HEK293 (cell line): ENCODE measurements around the gene RNF31.

Experiments
- ATF2 ChIP-seq: fragments of 450-650 bp; formaldehyde crosslinking; IDR thresholded peaks from 2 replicates; pipeline ENCODE4 v1.5.1; 2016; ENCODE audit warnings: missing biosample characterization, missing genetic modification characterization, low read depth
- EGR2 ChIP-seq: fragments of 450-650 bp; formaldehyde crosslinking; IDR thresholded peaks from 2 replicates; pipeline ENCODE4 v1.5.1; 2016; ENCODE audit warnings: low read depth, missing biosample characterization, missing genetic modification characterization
- GLI4 ChIP-seq: fragments of 450-650 bp; formaldehyde crosslinking; IDR thresholded peaks from 2 replicates; pipeline ENCODE4 v1.5.1; 2016; ENCODE audit warnings: missing biosample characterization, missing genetic modification characterization
- KLF1 ChIP-seq: fragments of 450-650 bp; formaldehyde crosslinking; IDR thresholded peaks from 2 replicates; pipeline ENCODE4 v1.5.1; 2016; ENCODE audit warnings: missing biosample characterization, missing genetic modification characterization
- MEIS1 ChIP-seq: sonication (generic); formaldehyde crosslinking; IDR thresholded peaks from 2 replicates; pipeline ENCODE4 v1.8.1; 2022; ENCODE audit warnings: missing genetic modification reagents, mild to moderate bottlenecking, borderline replicate concordance
- RBAK ChIP-seq: fragments of 450-650 bp; formaldehyde crosslinking; IDR thresholded peaks from 2 replicates; pipeline ENCODE4 v1.5.1; 2016; ENCODE audit warnings: missing biosample characterization, missing genetic modification characterization
- SCRT2 ChIP-seq: fragments of 450-650 bp; formaldehyde crosslinking; IDR thresholded peaks from 2 replicates; pipeline ENCODE4 v1.5.1; 2016; ENCODE audit warnings: missing biosample characterization, missing genetic modification characterization
- SP3 ChIP-seq: fragments of 450-650 bp; formaldehyde crosslinking; IDR thresholded peaks from 2 replicates; pipeline ENCODE4 v1.5.1; 2016; ENCODE audit warnings: missing biosample characterization, missing genetic modification characterization
- ZBTB17 ChIP-seq: fragments of 450-650 bp; formaldehyde crosslinking; IDR thresholded peaks from 2 replicates; pipeline ENCODE4 v1.5.1; 2016; ENCODE audit warnings: missing biosample characterization, missing genetic modification characterization
- ZBTB20 ChIP-seq: fragments of 450-650 bp; formaldehyde crosslinking; IDR thresholded peaks from 2 replicates; pipeline ENCODE4 v1.5.1; 2016; ENCODE audit warnings: missing biosample characterization, missing genetic modification characterization
- ZBTB7A ChIP-seq: fragments of 450-650 bp; formaldehyde crosslinking; IDR thresholded peaks from 2 replicates; pipeline ENCODE4 v1.5.1; 2016; ENCODE audit warnings: low read depth, missing biosample characterization, missing genetic modification characterization
- ZFP37 ChIP-seq: fragments of 450-650 bp; formaldehyde crosslinking; IDR thresholded peaks from 2 replicates; pipeline ENCODE4 v1.5.1; 2016; ENCODE audit warnings: missing biosample characterization, missing genetic modification characterization
- ZNF121 ChIP-seq: fragments of 450-650 bp; formaldehyde crosslinking; IDR thresholded peaks from 2 replicates; pipeline ENCODE4 v1.5.1; 2016; ENCODE audit warnings: missing biosample characterization, missing genetic modification characterization
- ZNF155 ChIP-seq: fragments of 450-650 bp; formaldehyde crosslinking; IDR thresholded peaks from 2 replicates; pipeline ENCODE4 v1.5.1; 2016; ENCODE audit warnings: missing biosample characterization, missing genetic modification characterization
- ZNF18 ChIP-seq: fragments of 450-650 bp; formaldehyde crosslinking; IDR thresholded peaks from 2 replicates; pipeline ENCODE4 v1.5.1; 2016; ENCODE audit warnings: missing biosample characterization, missing genetic modification characterization
- ZNF248 ChIP-seq: fragments of 450-650 bp; formaldehyde crosslinking; IDR thresholded peaks from 2 replicates; pipeline ENCODE4 v1.5.1; 2017; ENCODE audit warnings: missing biosample characterization, missing genetic modification characterization
- ZNF280D ChIP-seq: fragments of 450-650 bp; formaldehyde crosslinking; IDR thresholded peaks from 2 replicates; pipeline ENCODE4 v1.5.1; 2016; ENCODE audit warnings: missing biosample characterization, missing genetic modification characterization
- ZNF350 ChIP-seq: fragments of 450-650 bp; formaldehyde crosslinking; IDR thresholded peaks from 2 replicates; pipeline ENCODE4 v1.5.0; 2017; ENCODE audit warnings: missing biosample characterization, mild to moderate bottlenecking, missing genetic modification characterization
- ZNF366 ChIP-seq: fragments of 450-650 bp; formaldehyde crosslinking; conservative IDR thresholded peaks from 2 replicates; pipeline ENCODE4 v1.5.1; 2016; ENCODE audit warnings: missing biosample characterization, missing genetic modification characterization
- ZNF518A ChIP-seq: fragments of 450-650 bp; formaldehyde crosslinking; conservative IDR thresholded peaks from 2 replicates; pipeline ENCODE4 v1.5.1; 2016; ENCODE audit warnings: low read depth, missing biosample characterization, missing genetic modification characterization
- ZNF596 ChIP-seq: fragments of 450-650 bp; IDR thresholded peaks from 2 replicates; pipeline ENCODE4 v1.5.0; 2018; ENCODE audit warnings: missing biosample characterization, mild to moderate bottlenecking, missing genetic modification characterization, moderate library complexity
- ZNF621 ChIP-seq: fragments of 450-650 bp; formaldehyde crosslinking; IDR thresholded peaks from 2 replicates; pipeline ENCODE4 v1.5.1; 2017; ENCODE audit warnings: missing biosample characterization, missing genetic modification characterization
- ZNF624 ChIP-seq: fragments of 450-650 bp; formaldehyde crosslinking; IDR thresholded peaks from 2 replicates; pipeline ENCODE4 v1.5.1; 2017; ENCODE audit warnings: missing biosample characterization, missing genetic modification characterization
- ZNF660 ChIP-seq: fragments of 450-650 bp; IDR thresholded peaks from 2 replicates; pipeline ENCODE4 v1.5.1; 2018; ENCODE audit warnings: missing biosample characterization, mild to moderate bottlenecking, missing genetic modification characterization
- ZNF777 ChIP-seq: fragments of 450-650 bp; formaldehyde crosslinking; IDR thresholded peaks from 2 replicates; pipeline ENCODE4 v1.5.1; 2017; ENCODE audit warnings: missing biosample characterization, missing genetic modification characterization, borderline replicate concordance
- ZSCAN4 ChIP-seq: fragments of 450-650 bp; formaldehyde crosslinking; IDR thresholded peaks from 2 replicates; pipeline ENCODE4 v1.5.1; 2017; ENCODE audit warnings: missing biosample characterization, missing genetic modification characterization
- TF ChIP-seq, protein P1 (sequence below): fragments of 450-650 bp; formaldehyde crosslinking; optimal IDR thresholded peaks from 2 replicates; pipeline ENCODE3; 2016; ENCODE audit warnings: missing biosample characterization, mild to moderate bottlenecking, missing genetic modification characterization

RNF31 gene

GRCh38 chr14:24146978-24147760 is at the start of gene RNF31 (continued):
- TF ChIP-seq RBAK (tag by site-specific recombination) (no peak), ZNF660 (tag by site-specific recombination) (no peak), KLF1 (tag by site-specific recombination) (no peak; the same call in 1 of the 2 replicates), ZBTB17 (no peak; the same call in 1 of the 2 replicates), EGR2 (no peak), ZNF248 (no peak), ZNF121 (tag by site-specific recombination) (no peak), SP3 (tag by site-specific recombination) (peak; percentile 88), SCRT2 (no peak), ZNF624 (tag by site-specific recombination) (no peak), ZSCAN4 (tag by site-specific recombination) (no peak), GLI4 (tag by site-specific recombination) (no peak), ZNF596 (tag by site-specific recombination) (no peak), ZNF518A (tag by site-specific recombination) (no peak), ZNF155 (tag by site-specific recombination) (no peak), MEIS1 (no peak), ZFP37 (tag by site-specific recombination) (no peak), ATF2 (no peak), ZNF18 (no peak), ZNF350 (tag by site-specific recombination) (no peak), ZNF280D (no peak), ZNF777 (tag by site-specific recombination) (no peak), ZNF621 (no peak), ZNF366 (tag by site-specific recombination) (0 out of 2 replicates have a peak, but pooled peaks have one; percentile 28), ZBTB7A (tag by site-specific recombination) (peak; percentile 81), ZBTB20 (tag by site-specific recombination) (peak; percentile 66)
- TF ChIP-seq, protein P1, sequence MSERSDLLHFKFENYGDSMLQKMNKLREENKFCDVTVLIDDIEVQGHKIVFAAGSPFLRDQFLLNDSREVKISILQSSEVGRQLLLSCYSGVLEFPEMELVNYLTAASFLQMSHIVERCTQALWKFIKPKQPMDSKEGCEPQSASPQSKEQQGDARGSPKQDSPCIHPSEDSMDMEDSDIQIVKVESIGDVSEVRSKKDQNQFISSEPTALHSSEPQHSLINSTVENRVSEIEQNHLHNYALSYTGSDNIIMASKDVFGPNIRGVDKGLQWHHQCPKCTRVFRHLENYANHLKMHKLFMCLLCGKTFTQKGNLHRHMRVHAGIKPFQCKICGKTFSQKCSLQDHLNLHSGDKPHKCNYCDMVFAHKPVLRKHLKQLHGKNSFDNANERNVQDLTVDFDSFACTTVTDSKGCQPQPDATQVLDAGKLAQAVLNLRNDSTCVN (tag by site-specific recombination), result peak; percentile 28
